CD14-positive monocyte (primary cell): Measurements from ENCODE around the gene TMEM132D. TPM values are rescaled to one million over a fixed set of nuclear protein-coding genes. Genes with fewer than 3 reads are reported as not detected.

Source experiments
- DNase-seq, 3 donors: peaks; one replicate each; pipeline ENCODE4 v3.0.0-alpha.2; 2011 to 2022
- H2AFZ ChIP-seq: 2 replicates; pipeline ENCODE4 v1.6.0; 2012; ENCODE audit warnings: mild to moderate bottlenecking, low read depth, low read length, inconsistent platforms; ENCODE audit not compliant: insufficient read depth, poor library complexity, severe bottlenecking
- H3K27ac ChIP-seq, 2 donors: 1 replicate in 1 of 2; 2 replicates in 1 of 2; pipeline ENCODE4 v1.5.1; 2012 to 2013; ENCODE audit warnings: low read length in 2 of 2, control low read depth in 1 of 2, inconsistent platforms in 1 of 2, low read depth in 1 of 2, mild to moderate bottlenecking in 1 of 2
- H3K27me3 ChIP-seq, 2 donors: one replicate each; pipeline versions ENCODE4 v1.6.0 to v1.6.1; 2011 to 2013; ENCODE audit warnings: low read length in 2 of 2; ENCODE audit not compliant: control insufficient read depth in 2 of 2, insufficient read depth in 2 of 2
- H3K36me3 ChIP-seq, 2 donors: replicated peaks in 1 of 2; 1 replicate in 1 of 2; 2 replicates in 1 of 2; pipeline versions ENCODE4 v1.5.1 to v1.6.1; 2012 to 2013; ENCODE audit warnings: low read length in 2 of 2, control low read depth in 1 of 2, inconsistent platforms in 1 of 2, mild to moderate bottlenecking in 1 of 2; ENCODE audit not compliant: insufficient read depth in 2 of 2, control insufficient read depth in 1 of 2
- H3K4me1 ChIP-seq, 2 donors: 1 replicate in 1 of 2; 2 replicates in 1 of 2; pipeline versions ENCODE4 v1.5.1 to v1.6.1; 2012 to 2013; ENCODE audit warnings: low read length in 2 of 2, control low read depth in 1 of 2, inconsistent platforms in 1 of 2, mild to moderate bottlenecking in 1 of 2, moderate library complexity in 1 of 2; ENCODE audit not compliant: insufficient read depth in 2 of 2, control insufficient read depth in 1 of 2
- H3K4me2 ChIP-seq: replicated peaks from 2 replicates; pipeline ENCODE3; 2012; ENCODE audit warnings: low read length, moderate library complexity, mild to moderate bottlenecking; ENCODE audit not compliant: poor library complexity, severe bottlenecking; ENCODE audit errors: extremely low read depth
- H3K4me3 ChIP-seq, 3 experiments: fragments of 200-600 bp in 1 of 3; sonication (generic) in 1 of 3; replicated peaks in 1 of 3; 1 replicate in 2 of 3; 2 replicates in 1 of 3; pipeline ENCODE4 v1.5.1; 2011 to 2013; ENCODE audit warnings: low read length in 3 of 3, mild to moderate bottlenecking in 3 of 3, control low read depth in 2 of 3, low read depth in 2 of 3, inconsistent platforms in 1 of 3, moderate library complexity in 1 of 3
- H3K79me2 ChIP-seq: 2 replicates; pipeline ENCODE4 v1.6.0; 2012; ENCODE audit warnings: mild to moderate bottlenecking, control low read depth, inconsistent platforms, low read length, moderate library complexity; ENCODE audit not compliant: insufficient read depth
- H3K9ac ChIP-seq: 2 replicates; pipeline ENCODE4 v1.6.0; 2017; ENCODE audit warnings: low read length, mild to moderate bottlenecking; ENCODE audit not compliant: insufficient read depth, poor library complexity, severe bottlenecking
- H3K9me3 ChIP-seq, 2 donors: replicated peaks in 1 of 2; 1 replicate in 1 of 2; 2 replicates in 1 of 2; pipeline versions ENCODE4 v1.5.1 to v1.6.1; 2012 to 2013; ENCODE audit warnings: low read length in 2 of 2, control low read depth in 1 of 2; ENCODE audit not compliant: control insufficient read depth in 1 of 2, insufficient read depth in 1 of 2
- H4K20me1 ChIP-seq: 2 replicates; pipeline ENCODE4 v1.6.0; 2012; ENCODE audit warnings: mild to moderate bottlenecking, low read length, control low read depth, moderate library complexity; ENCODE audit not compliant: insufficient read depth
- H3K27ac Mint-ChIP-seq, 7 donors: one replicate each; pipeline ENCODE4 v1.8.0; 2020; ENCODE audit warnings: mild to moderate bottlenecking in 7 of 7, mixed read lengths in 7 of 7, moderate library complexity in 6 of 7, inconsistent platforms in 2 of 7
- H3K27me3 Mint-ChIP-seq, 3 donors: one replicate each; pipeline ENCODE4 v1.8.0; 2021 to 2022; ENCODE audit warnings: low read depth in 3 of 3, mild to moderate bottlenecking in 3 of 3, mixed read lengths in 3 of 3, moderate library complexity in 3 of 3, inconsistent platforms in 1 of 3
- H3K36me3 Mint-ChIP-seq, 2 donors: one replicate each; pipeline ENCODE4 v1.8.0; 2020; ENCODE audit warnings: mixed read lengths in 2 of 2, inconsistent platforms in 1 of 2, mild to moderate bottlenecking in 1 of 2
- H3K4me1 Mint-ChIP-seq: one replicate; pipeline ENCODE4 v1.8.0; 2020; ENCODE audit warnings: mild to moderate bottlenecking, mixed read lengths
- H3K4me3 Mint-ChIP-seq, 2 donors: one replicate each; pipeline ENCODE4 v1.8.0; 2020; ENCODE audit warnings: mild to moderate bottlenecking in 2 of 2, mixed read lengths in 2 of 2, moderate library complexity in 1 of 2
- H3K9me3 Mint-ChIP-seq, 7 donors: one replicate each; pipeline ENCODE4 v1.8.0; 2020 to 2022; ENCODE audit warnings: mixed read lengths in 7 of 7, mild to moderate bottlenecking in 6 of 7, moderate library complexity in 6 of 7, inconsistent platforms in 2 of 7
- WGBS: methylation state at CpG from one replicate; pipeline ENCODE4 v1.1.5; 2013; ENCODE audit warnings: missing lambda C conversion rate; ENCODE audit not compliant: insufficient coverage; 5-methylcytosine and 5-hydroxymethylcytosine counted together
- intact Hi-C, 2 donors: fragments of 100-400 bp; cut with micrococcal nuclease; formaldehyde crosslinking; loops; one replicate each; pipeline versions ENCODE4 v1.15.0 to v1.15.1; 2023
- polyA plus RNA-seq, 3 donors: library from polyadenylated mRNA; depleted of rRNA in 1 of 3; unstranded in 2 of 3; stranded (reverse) in 1 of 3; fragments of 300-500 nt in 2 of 3; fragments of >200 nt in 1 of 3; fragmentation: Illumina TruSeq in 2 of 3; gene quantifications; 1 replicate in 2 of 3; 2 replicates in 1 of 3; pipeline ENCODE4 v1.2.3, GENCODE V29; 2012 to 2021
- TF ChIP-seq, protein P1 (sequence below): fragments of 200-600 bp; IDR thresholded peaks from one replicate; pipeline ENCODE4 v1.8.0; 2022; ENCODE audit warnings: antibody characterized with exemption, mild to moderate bottlenecking

TMEM132D gene
- polyA plus RNA-seq, 3 donors: 0.04 TPM; not detected in 2

DNA sequence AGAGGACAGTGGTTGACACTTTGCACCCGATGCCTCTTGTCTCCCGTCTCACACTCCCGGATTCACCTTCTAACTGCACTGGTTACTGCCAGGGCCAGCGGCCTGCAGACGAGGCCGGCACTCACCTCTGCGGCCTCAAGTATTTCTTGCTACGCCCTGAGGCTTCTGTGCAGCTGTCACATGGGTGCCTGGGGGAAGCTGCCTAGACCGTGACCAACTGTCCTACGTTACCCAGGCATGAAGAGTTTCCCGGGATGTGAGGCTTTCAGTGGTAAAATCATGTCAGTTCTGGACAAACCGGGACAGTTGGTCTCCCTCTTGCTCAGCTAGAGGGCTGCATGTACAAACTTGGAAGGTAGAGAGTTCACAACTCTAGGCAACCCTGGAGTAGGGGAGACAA lies 776.1 kb downstream of the TMEM132D start:
- DNase-seq: no peak
- Mint-ChIP-seq H3K36me3 (no peaks in the 10 kb centered on the region), H3K4me1 (no peaks in the 10 kb centered on the region), H3K4me3 (no peak overlapping the region), H3K27me3 (peaks cover 0 to 2% (median 0%) of the 10 kb centered on the region in 3 donors), H3K27ac (no peak overlapping the region), H3K9me3 (peaks cover 0 to 11% (median 6%) of the 10 kb centered on the region in 7 donors)
- Histone ChIP-seq H3K9me3 (peaks cover 0 to 6% of the 10 kb centered on the region in 2 donors), H3K4me1 (no peaks in the 10 kb centered on the region), H3K4me2 (no peak overlapping the region), H3K9ac (no peak overlapping the region), H3K36me3 (no peaks in the 10 kb centered on the region), H3K4me3 (no peak overlapping the region), H2AFZ (no peak overlapping the region), H3K27me3 (no peaks in the 10 kb centered on the region), H3K79me2 (no peaks in the 10 kb centered on the region), H3K27ac (no peak overlapping the region), H4K20me1 (no peaks in the 10 kb centered on the region)
- WGBS: 88% methylated on average over 9 of the region's 12 CpGs
- intact Hi-C loops: no loop called here
- TF ChIP-seq, protein P1, sequence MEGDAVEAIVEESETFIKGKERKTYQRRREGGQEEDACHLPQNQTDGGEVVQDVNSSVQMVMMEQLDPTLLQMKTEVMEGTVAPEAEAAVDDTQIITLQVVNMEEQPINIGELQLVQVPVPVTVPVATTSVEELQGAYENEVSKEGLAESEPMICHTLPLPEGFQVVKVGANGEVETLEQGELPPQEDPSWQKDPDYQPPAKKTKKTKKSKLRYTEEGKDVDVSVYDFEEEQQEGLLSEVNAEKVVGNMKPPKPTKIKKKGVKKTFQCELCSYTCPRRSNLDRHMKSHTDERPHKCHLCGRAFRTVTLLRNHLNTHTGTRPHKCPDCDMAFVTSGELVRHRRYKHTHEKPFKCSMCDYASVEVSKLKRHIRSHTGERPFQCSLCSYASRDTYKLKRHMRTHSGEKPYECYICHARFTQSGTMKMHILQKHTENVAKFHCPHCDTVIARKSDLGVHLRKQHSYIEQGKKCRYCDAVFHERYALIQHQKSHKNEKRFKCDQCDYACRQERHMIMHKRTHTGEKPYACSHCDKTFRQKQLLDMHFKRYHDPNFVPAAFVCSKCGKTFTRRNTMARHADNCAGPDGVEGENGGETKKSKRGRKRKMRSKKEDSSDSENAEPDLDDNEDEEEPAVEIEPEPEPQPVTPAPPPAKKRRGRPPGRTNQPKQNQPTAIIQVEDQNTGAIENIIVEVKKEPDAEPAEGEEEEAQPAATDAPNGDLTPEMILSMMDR: no peak

DNA sequence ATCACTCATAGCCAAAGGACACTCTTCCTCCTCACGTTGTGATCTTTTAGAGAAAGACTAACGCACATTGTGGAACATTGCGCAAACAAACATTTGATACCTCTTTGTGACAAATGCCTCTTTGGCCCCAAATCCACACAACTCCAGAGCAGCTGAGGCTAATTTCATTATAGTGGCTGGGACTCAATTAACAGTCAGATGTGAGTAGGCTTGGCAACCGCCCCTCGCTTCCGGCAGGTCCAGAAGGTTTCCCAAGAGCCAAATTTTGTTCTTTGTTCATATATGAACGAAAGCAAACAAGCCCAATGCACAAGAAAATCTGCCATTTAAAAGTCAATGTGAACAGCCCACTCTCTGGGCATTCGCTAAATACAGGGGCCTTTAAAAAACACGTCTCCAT lies 776.6 kb downstream of the TMEM132D start:
- H3K9me3 Mint-ChIP-seq: peaks cover 0 to 11% (median 6%) of the 10 kb centered on the region in 7 donors
- H3K9ac ChIP-seq: no peak overlapping the region
- H2AFZ ChIP-seq: no peak overlapping the region
- H3K4me2 ChIP-seq: no peak overlapping the region
- H4K20me1 ChIP-seq: no peaks in the 10 kb centered on the region
- no peak overlapping the region for H3K27ac ChIP-seq
- H3K4me1 Mint-ChIP-seq: no peaks in the 10 kb centered on the region
- no peaks in the 10 kb centered on the region for H3K36me3 Mint-ChIP-seq
- H3K79me2 ChIP-seq: no peaks in the 10 kb centered on the region
- no peak overlapping the region for H3K27ac Mint-ChIP-seq
- no peaks in the 10 kb centered on the region for H3K4me1 ChIP-seq
- TF ChIP-seq, protein P1: no peak
- peaks cover 0 to 2% (median 0%) of the 10 kb centered on the region in 3 donors for H3K27me3 Mint-ChIP-seq
- intact Hi-C loops: no loop called here
- H3K27me3 ChIP-seq: no peaks in the 10 kb centered on the region
- no peak for DNase-seq
- H3K4me3 Mint-ChIP-seq: no peak overlapping the region
- peaks cover 0 to 6% of the 10 kb centered on the region in 2 donors for H3K9me3 ChIP-seq
- no peaks in the 10 kb centered on the region for H3K36me3 ChIP-seq
- 80% methylated on average over 6 of the region's 9 CpGs for WGBS
- H3K4me3 ChIP-seq: no peak overlapping the region
